Loucy (cell line): ENCODE data around the gene BEGAIN.

Experiments used
- H2AFZ ChIP-seq: fragments of 200-600 bp; sonication (generic); 2 replicates; pipeline ENCODE4 v1.6.0; 2016; ENCODE audit warnings: antibody characterized with exemption, mild to moderate bottlenecking, low read length, moderate library complexity
- H3F3A ChIP-seq: fragments of 200-600 bp; 2 replicates; pipeline ENCODE4 v1.6.0; 2016; ENCODE audit warnings: antibody characterized with exemption, low read depth, mild to moderate bottlenecking
- H3K27me3 ChIP-seq: fragments of 200-600 bp; sonication (generic); 2 replicates; pipeline ENCODE4 v1.6.1; 2014; ENCODE audit warnings: low read length, mild to moderate bottlenecking; ENCODE audit not compliant: insufficient read depth, poor library complexity, severe bottlenecking
- H3K36me3 ChIP-seq: fragments of 200-600 bp; sonication (generic); 2 replicates; pipeline ENCODE4 v1.6.1; 2016; ENCODE audit warnings: low read length; ENCODE audit not compliant: insufficient read depth
- H3K4me1 ChIP-seq: fragments of 200-600 bp; sonication (generic); 2 replicates; pipeline ENCODE4 v1.5.1; 2014; ENCODE audit warnings: low read length, mild to moderate bottlenecking; ENCODE audit not compliant: insufficient read depth, poor library complexity, severe bottlenecking
- H3K4me2 ChIP-seq: fragments of 200-600 bp; sonication (generic); 2 replicates; pipeline ENCODE4 v1.6.0; 2014; ENCODE audit warnings: antibody characterized with exemption, low read length, low read depth, mild to moderate bottlenecking; ENCODE audit not compliant: poor library complexity, severe bottlenecking
- H3K4me3 ChIP-seq: fragments of 200-600 bp; sonication (generic); 2 replicates; pipeline ENCODE4 v1.5.1; 2014; ENCODE audit warnings: low read length, mild to moderate bottlenecking, mixed read lengths; ENCODE audit not compliant: poor library complexity, severe bottlenecking
- H3K79me2 ChIP-seq: fragments of 200-600 bp; sonication (generic); 2 replicates; pipeline ENCODE4 v1.6.1; 2014; ENCODE audit warnings: low read length; ENCODE audit not compliant: insufficient read depth
- H3K9ac ChIP-seq: fragments of 200-600 bp; sonication (generic); 2 replicates; pipeline ENCODE4 v1.6.0; 2014; ENCODE audit warnings: mild to moderate bottlenecking, low read depth, low read length, moderate library complexity; ENCODE audit not compliant: poor library complexity, severe bottlenecking
- H3K9me2 ChIP-seq: fragments of 200-600 bp; sonication (generic); replicated peaks from 2 replicates; pipeline ENCODE4 v1.6.1; 2016; ENCODE audit warnings: low read depth, low read length, mixed read lengths
- H3K9me3 ChIP-seq: fragments of 200-600 bp; sonication (generic); 2 replicates; pipeline ENCODE4 v1.6.1; 2014; ENCODE audit warnings: mild to moderate bottlenecking, antibody characterized with exemption, low read length, low read depth; ENCODE audit not compliant: insufficient read depth
- H4K20me1 ChIP-seq: fragments of 200-600 bp; sonication (generic); 2 replicates; pipeline ENCODE4 v1.6.0; 2014; ENCODE audit warnings: antibody characterized with exemption, low read length, mild to moderate bottlenecking; ENCODE audit not compliant: insufficient read depth, poor library complexity, severe bottlenecking
- CTCF ChIP-seq: fragments of 200-600 bp; sonication (generic); conservative IDR thresholded peaks from 2 replicates; pipeline ENCODE4 v1.5.1; 2014; ENCODE audit warnings: mild to moderate bottlenecking, antibody characterized with exemption, low read length
- EZH2phosphoT487 ChIP-seq: fragments of 200-600 bp; IDR thresholded peaks from 2 replicates; pipeline ENCODE4 v1.6.1; 2018; ENCODE audit warnings: antibody characterized with exemption, mild to moderate bottlenecking, moderate library complexity, borderline replicate concordance

The BEGAIN gene

GRCh38 chr14:100587086-100587762 is at the start of gene BEGAIN:
TSS of gene BEGAIN (minus strand) at chr14:100587417. CDS start at chr14:100587290, 127 bp downstream.
- H3K9ac ChIP-seq: peak within 1 kb of the TSS; percentile 86
- H3K4me2 ChIP-seq: peak within 1 kb of the TSS; percentile 88

GRCh38 chr14:100636559-100636958 is 49.3 kb upstream of the BEGAIN start:
- H3K4me2 ChIP-seq: no peak overlapping the region
- H3K9ac ChIP-seq: no peak overlapping the region
- H3K27me3 ChIP-seq: no peaks in the 10 kb centered on the region
- H3K4me3 ChIP-seq: no peak overlapping the region
- H2AFZ ChIP-seq: no peak overlapping the region
- H3K79me2 ChIP-seq: no peaks in the 10 kb centered on the region
- peaks cover 53% of the 10 kb centered on the region for H3K4me1 ChIP-seq
- TF ChIP-seq CTCF: no peak
- TF ChIP-seq EZH2phosphoT487: no peak
- no peaks in the 10 kb centered on the region for H3K36me3 ChIP-seq
- no peaks in the 10 kb centered on the region for H4K20me1 ChIP-seq
- H3K9me2 ChIP-seq: no peaks in the 10 kb centered on the region
- peaks cover 16% of the 10 kb centered on the region for H3F3A ChIP-seq
- H3K9me3 ChIP-seq: no peaks in the 10 kb centered on the region; the same call in 1 of the 2 replicates

More at GRCh38 chr14:100587086-100587762, at the start of gene BEGAIN:
- Histone ChIP-seq H3K9me3 (no peaks in the 10 kb centered on the region), H3F3A (peaks cover 3% of the 10 kb centered on the region; the same call in 1 of the 2 replicates), H3K9me2 (no peaks in the 10 kb centered on the region), H3K79me2 (no peaks in the 10 kb centered on the region), H3K4me3 (peak within 1 kb of the TSS; percentile 87), H3K36me3 (no peaks in the 10 kb centered on the region), H3K4me1 (peaks cover 23% of the 10 kb centered on the region), H3K27me3 (no peaks in the 10 kb centered on the region), H2AFZ (peak within 1 kb of the TSS; percentile 73), H4K20me1 (no peaks in the 10 kb centered on the region)
- TF ChIP-seq EZH2phosphoT487: no peak
- TF ChIP-seq CTCF: no peak

- peaks cover 42% of the 10 kb centered on the region for H3K4me1 ChIP-seq
- H3K79me2 ChIP-seq: no peaks in the 10 kb centered on the region
- H3K9me3 ChIP-seq: no peaks in the 10 kb centered on the region; the same call in 1 of the 2 replicates
- no peak overlapping the region for H3K9ac ChIP-seq
- H2AFZ ChIP-seq: no peak overlapping the region
- H3F3A ChIP-seq: no peaks in the 10 kb centered on the region
- no peaks in the 10 kb centered on the region for H3K36me3 ChIP-seq
- H4K20me1 ChIP-seq: no peaks in the 10 kb centered on the region
- TF ChIP-seq EZH2phosphoT487: no peak
- TF ChIP-seq CTCF: no peak
- H3K4me3 ChIP-seq: no peak overlapping the region
- H3K27me3 ChIP-seq: no peaks in the 10 kb centered on the region
- H3K4me2 ChIP-seq: no peak overlapping the region
- no peaks in the 10 kb centered on the region for H3K9me2 ChIP-seq
These were observed 46.8 kb upstream of the BEGAIN start for GRCh38 chr14:100634026-100634425.
